ENCODE data around the gene ANG. TPM values are rescaled to one million over a fixed set of nuclear protein-coding genes. Genes with fewer than 3 reads are reported as not detected.

ANG gene
- total RNA-seq, 1 experiment from 2014 or later, result 4.4 TPM

- H3K4me3 ChIP-seq, result no peak overlapping the region
- TF ChIP-seq CTCF (conservative IDR thresholded peaks at IDR 0.05) (no peak), EZH2 (IDR thresholded peaks at IDR 0.05; ENCODE audit: low read depth) (no peak)
- H3K4me1 ChIP-seq (replicated peaks; ENCODE audit: insufficient read depth), result peaks cover 12% of the 10 kb centered on the region
- no peaks in the 10 kb centered on the region for H3K79me2 ChIP-seq (ENCODE audit: low read depth)
- no peaks in the 10 kb centered on the region for H3K36me3 ChIP-seq (ENCODE audit: low read depth)
- peaks cover 3% of the 10 kb centered on the region; the same call in 1 of the 2 replicates for H3F3A ChIP-seq (ENCODE audit: insufficient read depth, low read depth)
- H3K27ac ChIP-seq, result no peak overlapping the region
- POLR2A ChIA-PET (ENCODE audit: unreplicated experiment), result no interaction called here
- H3K9me3 ChIP-seq (ENCODE audit: insufficient read depth, low read depth), result no peaks in the 10 kb centered on the region
- no peaks in the 10 kb centered on the region for H4K20me1 ChIP-seq (ENCODE audit: insufficient read depth)
- intact Hi-C loops (cut with micrococcal nuclease; ENCODE audit: unreplicated experiment), result no loop called here
- no peaks in the 10 kb centered on the region for H3K27me3 ChIP-seq (ENCODE audit: insufficient read depth, low read depth)
- no peaks in the 10 kb centered on the region for H3K9me2 ChIP-seq (ENCODE audit: insufficient read depth)
- no peak overlapping the region for H3K4me2 ChIP-seq
- BruUV-seq (replicated peaks), result no TSS peak
- no peak overlapping the region for H2AFZ ChIP-seq
- DNase-seq, result no peak
- CTCF ChIA-PET, result no interaction called here
Measured at GRCh38 chr14:20675669-20676068, 12.9 kb upstream of the ANG start.

GRCh38 chr14:20676072-20676471, 12.5 kb upstream of the ANG start:
- no peaks in the 10 kb centered on the region for H3K27me3 ChIP-seq (ENCODE audit: insufficient read depth, low read depth)
- H3K9me2 ChIP-seq (ENCODE audit: insufficient read depth), result no peaks in the 10 kb centered on the region
- no peak overlapping the region for H2AFZ ChIP-seq
- H3F3A ChIP-seq (ENCODE audit: insufficient read depth, low read depth), result peaks cover 7% of the 10 kb centered on the region; the same call in 1 of the 2 replicates
- H3K79me2 ChIP-seq (ENCODE audit: low read depth), result no peaks in the 10 kb centered on the region
- intact Hi-C loops (cut with micrococcal nuclease; ENCODE audit: unreplicated experiment), result no loop called here
- H3K4me3 ChIP-seq, result no peak overlapping the region
- H3K27ac ChIP-seq, result no peak overlapping the region
- peaks cover 16% of the 10 kb centered on the region for H3K4me1 ChIP-seq (replicated peaks; ENCODE audit: insufficient read depth)
- ChIA-PET CTCF (no interaction called here), POLR2A (ENCODE audit: unreplicated experiment) (no interaction called here)
- H3K4me2 ChIP-seq, result no peak overlapping the region
- no peak for DNase-seq
- no peaks in the 10 kb centered on the region for H3K9me3 ChIP-seq (ENCODE audit: insufficient read depth, low read depth)
- TF ChIP-seq CTCF (conservative IDR thresholded peaks at IDR 0.05) (no peak), EZH2 (IDR thresholded peaks at IDR 0.05; ENCODE audit: low read depth) (no peak)
- no peaks in the 10 kb centered on the region for H4K20me1 ChIP-seq (ENCODE audit: insufficient read depth)
- no TSS peak for BruUV-seq (replicated peaks)
- H3K36me3 ChIP-seq (ENCODE audit: low read depth), result no peaks in the 10 kb centered on the region

- Histone ChIP-seq H2AFZ (0 out of 2 replicates have a peak overlapping the region, but pooled peaks have one; percentile 81), H3K36me3 (ENCODE audit: low read depth) (no peaks in the 10 kb centered on the region), H3K4me2 (peak overlapping the region; percentile 95), H3K27ac (no peak overlapping the region), H3K4me1 (replicated peaks; ENCODE audit: insufficient read depth) (peaks cover 16% of the 10 kb centered on the region), H4K20me1 (ENCODE audit: insufficient read depth) (no peaks in the 10 kb centered on the region), H3K9me3 (ENCODE audit: insufficient read depth, low read depth) (no peaks in the 10 kb centered on the region), H3K27me3 (ENCODE audit: insufficient read depth, low read depth) (no peaks in the 10 kb centered on the region), H3F3A (ENCODE audit: insufficient read depth, low read depth) (peaks cover 33% of the 10 kb centered on the region; the same call in 1 of the 2 replicates), H3K79me2 (ENCODE audit: low read depth) (no peaks in the 10 kb centered on the region), H3K9me2 (ENCODE audit: insufficient read depth) (no peaks in the 10 kb centered on the region), H3K4me3 (peak overlapping the region; percentile 75; the same call in 1 of the 2 replicates)
- BruUV-seq (replicated peaks), result no TSS peak
- CTCF ChIA-PET, result no interaction called here
- intact Hi-C loops (cut with micrococcal nuclease; ENCODE audit: unreplicated experiment), result loop anchor here (2.0 to 5.0 kb wide), 2 partner anchors 47 to 268 kb away; partner anchors contain the start of gene TEP1
- DNase-seq, result peak in 1 of 2 experiments; percentile 21
- POLR2A ChIA-PET (ENCODE audit: unreplicated experiment), result no interaction called here
- no peak for TF ChIP-seq EZH2 (IDR thresholded peaks at IDR 0.05; ENCODE audit: low read depth)
- TF ChIP-seq CTCF (conservative IDR thresholded peaks at IDR 0.05), result no peak
Measured at GRCh38 chr14:20679907-20680306, 8.7 kb upstream of the ANG start.

Measured in PC-9 (cell line).